A549 treated with GW870086 at 1 μM for 4 hours (cell line): Measurements from ENCODE around the gene SLC52A1. TPM values are rescaled to one million over a fixed set of nuclear protein-coding genes. Genes with fewer than 3 reads are reported as not detected.

Experiments
- total RNA-seq: library from RNA; stranded (reverse); fragments of 200-300 nt; extraction: Qiagen RNA extraction; gene quantifications from 5 replicates; pipeline ENCODE4 v1.2.3, GENCODE V29; 2022; ENCODE audit warnings: low read depth

Gene SLC52A1
- total RNA-seq: 0.42 to 1.0 TPM (median 0.70 TPM) in 5 replicates

DNA sequence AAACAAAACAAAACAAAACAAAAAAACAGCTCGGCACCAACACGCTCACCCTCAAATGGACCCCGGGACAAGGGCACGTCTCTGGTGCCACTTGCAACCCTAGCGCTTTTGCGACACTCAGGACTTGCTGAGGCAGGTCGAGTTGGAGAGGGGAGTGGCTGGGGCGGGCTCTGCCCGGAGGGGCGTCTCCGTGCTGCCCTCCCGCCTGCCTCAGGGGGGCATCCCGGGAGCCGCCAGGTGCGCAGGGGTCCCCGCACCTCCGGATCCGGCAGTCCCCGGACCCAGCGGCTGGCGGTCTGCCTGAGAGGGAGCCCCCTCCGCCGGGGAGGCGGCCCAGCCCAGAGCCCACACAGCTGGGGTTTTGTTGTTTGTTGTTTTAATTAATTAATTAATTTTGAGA is at the start of gene SLC52A1:
TSS of gene SLC52A1 (minus strand) at position 112 of the 400 bp plus-strand sequence. CDS start 820 bp downstream, outside the sequence.

DNA sequence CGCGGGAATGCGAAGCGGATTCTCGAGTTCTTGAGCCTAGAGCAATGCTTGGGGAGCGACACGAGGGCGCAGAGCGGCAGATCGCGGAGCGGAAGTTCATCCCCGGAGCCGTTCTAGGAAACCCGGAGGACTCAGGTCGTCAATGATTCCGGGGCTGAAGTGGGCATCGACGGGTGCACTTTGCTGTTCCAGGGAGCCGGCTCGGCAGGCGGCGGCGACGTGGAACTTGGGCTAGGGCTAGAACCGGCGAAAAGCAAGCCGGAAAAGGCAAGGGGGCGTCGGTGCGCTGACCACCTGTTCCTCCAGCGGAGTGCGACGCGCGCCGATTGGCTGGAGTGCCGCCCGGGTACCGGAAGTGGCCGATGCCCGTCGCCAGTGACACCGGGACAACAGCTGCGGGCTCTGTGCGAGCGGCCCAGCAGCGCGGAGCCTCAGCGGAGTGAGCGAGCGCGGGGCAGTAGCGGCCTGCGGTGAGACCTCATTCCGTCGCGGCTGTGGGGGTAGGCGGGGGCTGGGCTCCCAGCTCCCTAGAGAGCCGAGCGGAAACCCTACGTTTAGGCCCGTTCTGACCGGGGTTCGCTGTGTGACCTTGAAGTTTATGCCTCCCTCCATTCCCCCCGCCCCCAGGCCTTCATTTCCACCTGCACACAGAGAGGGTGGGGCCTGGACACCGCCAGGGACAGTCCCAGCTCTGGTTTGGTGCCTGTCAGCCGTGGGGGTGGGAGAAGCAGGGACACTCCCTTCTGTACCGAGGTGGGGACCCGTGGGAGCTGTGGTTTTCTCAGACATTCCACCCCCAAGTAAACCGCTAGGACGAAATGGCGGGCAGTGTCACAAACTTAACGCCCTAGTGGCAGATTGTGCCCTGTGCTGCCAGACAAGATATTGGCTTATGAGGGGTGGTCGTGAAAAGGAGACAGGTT is 43.1 kb upstream of the SLC52A1 start, which contains the start of gene ZFP3:
TSS of gene ZFP3 (plus strand) at position 362 of the 923 bp plus-strand sequence. CDS start 13,038 bp downstream, outside the sequence.

DNA sequence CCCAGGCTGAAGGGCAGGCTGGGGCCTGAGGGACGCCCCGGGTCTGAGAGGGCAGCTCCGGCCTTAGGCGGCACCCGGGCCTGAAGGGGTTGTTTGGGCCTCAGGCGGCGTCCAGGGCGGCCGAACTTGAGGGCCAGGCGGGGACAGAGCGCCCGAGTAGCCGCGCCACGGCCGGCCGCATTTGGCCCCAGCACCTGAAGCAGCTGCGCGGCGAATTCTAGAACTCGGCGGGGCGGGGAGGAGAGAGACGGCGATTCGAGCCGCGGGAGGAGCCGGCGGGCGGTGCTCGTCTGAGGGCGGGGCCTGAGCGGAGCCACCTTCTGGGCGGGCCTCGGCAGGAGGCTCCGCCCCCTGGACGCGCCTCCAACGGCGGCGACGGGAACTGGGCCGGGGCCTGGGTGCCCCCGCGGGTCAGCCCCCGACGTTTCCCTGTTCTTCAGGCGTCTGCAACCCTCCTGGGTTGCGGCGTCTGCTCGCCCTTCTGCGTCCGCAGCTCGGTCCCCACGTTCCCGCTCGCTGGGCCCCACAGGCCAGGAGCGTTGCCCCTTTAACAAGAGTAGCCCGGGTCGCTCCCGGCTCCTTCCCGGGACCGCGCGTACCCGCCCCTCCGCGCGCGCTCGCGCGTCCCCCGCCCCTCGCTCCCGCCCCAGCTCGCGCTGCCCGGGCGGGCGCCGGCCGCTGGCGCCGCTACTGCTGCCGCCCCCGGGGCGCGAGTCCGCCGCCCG is 37.8 kb downstream of the SLC52A1 start, which contains the start of the genes INCA1 and KIF1C:
TSS of gene INCA1 (minus strand) at position 221 of the 725 bp plus-strand sequence. CDS start 3,085 bp downstream, outside the sequence.
TSS of gene KIF1C (plus strand) at position 649 of the 725 bp plus-strand sequence. CDS start 2,297 bp downstream, outside the sequence.

DNA sequence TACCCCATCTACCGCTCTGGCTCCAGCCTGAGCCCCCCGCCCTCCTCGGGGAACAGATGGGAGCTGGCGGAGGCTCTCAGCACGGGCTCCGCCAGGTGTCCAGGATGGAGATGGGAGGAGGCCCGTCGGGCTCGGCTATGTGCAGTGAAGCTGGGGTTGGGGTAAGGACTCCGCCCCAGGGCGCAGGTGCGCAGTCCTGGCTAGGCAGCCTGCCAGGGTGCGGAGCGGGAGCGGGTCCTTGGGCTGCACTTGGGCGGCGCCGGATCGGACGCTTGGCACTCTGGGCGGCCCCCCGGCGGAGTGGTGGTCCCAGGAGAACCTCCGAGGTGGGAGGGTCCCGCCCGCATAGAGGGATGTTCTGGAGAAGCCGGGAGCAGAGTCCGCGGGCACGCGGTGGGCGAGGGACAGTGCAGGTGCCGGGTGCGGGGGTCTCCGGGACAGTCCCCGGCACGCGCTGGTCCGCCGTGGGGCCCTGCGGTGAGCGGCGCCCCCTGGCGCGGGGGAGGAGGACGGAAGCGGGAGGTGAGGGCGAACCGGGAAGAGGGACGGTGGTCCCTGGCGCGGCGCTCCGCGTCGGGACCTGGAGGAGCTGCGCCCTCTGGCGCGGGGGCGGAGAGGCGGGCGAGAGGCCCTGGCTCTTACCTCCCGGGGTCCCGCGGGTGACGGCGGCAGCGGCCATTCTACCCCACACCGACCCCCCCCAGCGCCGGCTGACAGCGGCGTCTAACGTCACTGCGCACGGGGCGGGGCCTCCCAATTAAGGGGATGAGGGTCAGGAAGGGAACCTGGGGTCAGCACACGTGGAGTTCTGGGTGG is 48.1 kb downstream of the SLC52A1 start, which contains the start of gene CAMTA2:
TSS of gene CAMTA2 (minus strand) at position 725 of the 816 bp plus-strand sequence. CDS start 1,453 bp downstream, outside the sequence.

Other genes starting within 250 kb of the SLC52A1 start
- 0.78 to 1.4 TPM (median 0.85 TPM) in 5 replicates for gene VMO1, start 249.1 kb downstream of the SLC52A1 start, total RNA-seq
- not detected in 5 replicates for gene GLTPD2, start 246.5 kb downstream of the SLC52A1 start, total RNA-seq
- 459 to 505 TPM (median 496 TPM) in 5 replicates for gene PSMB6, start 239.3 kb downstream of the SLC52A1 start, total RNA-seq
- 20.8 to 27.3 TPM (median 25.4 TPM) in 5 replicates for gene PLD2, start 228.3 kb downstream of the SLC52A1 start, total RNA-seq
- 46.7 to 62.8 TPM (median 57.8 TPM) in 5 replicates for gene MINK1, start 202.1 kb downstream of the SLC52A1 start, total RNA-seq
- 0.18 to 0.49 TPM (median 0.34 TPM) in 5 replicates for gene C17orf107, start 135.9 kb downstream of the SLC52A1 start, total RNA-seq
- 0.07 to 0.17 TPM in 2 of 5 replicates, not detected in the others for gene CHRNE, start 132.3 kb downstream of the SLC52A1 start, total RNA-seq
- gene GP1BA, start 103.1 kb downstream of the SLC52A1 start, total RNA-seq: not detected in 5 replicates
- 50.9 to 71.7 TPM (median 70.1 TPM) in 5 replicates for gene SLC25A11, start 95.4 kb downstream of the SLC52A1 start, total RNA-seq
- gene RNF167, start 95.2 kb downstream of the SLC52A1 start, total RNA-seq: 94.8 to 138 TPM (median 119 TPM) in 5 replicates
- gene PFN1, start 86.9 kb downstream of the SLC52A1 start, total RNA-seq: 2,657 to 2,903 TPM (median 2,762 TPM) in 5 replicates
- gene ENO3, start 84.3 kb downstream of the SLC52A1 start, total RNA-seq: 44.1 to 52.1 TPM (median 45.5 TPM) in 5 replicates
- 67.2 to 82.1 TPM (median 69.6 TPM) in 5 replicates for gene SPAG7, start 67.6 kb downstream of the SLC52A1 start, total RNA-seq
- 28.3 to 35.1 TPM (median 32.7 TPM) in 5 replicates for gene CAMTA2, start 47.8 kb downstream of the SLC52A1 start, total RNA-seq
- gene INCA1, start 37.9 kb downstream of the SLC52A1 start, total RNA-seq: 1.1 to 1.9 TPM (median 1.6 TPM) in 5 replicates
- 96.7 to 125 TPM (median 115 TPM) in 5 replicates for gene KIF1C, start 37.5 kb downstream of the SLC52A1 start, total RNA-seq
- 0.69 to 1.3 TPM (median 1.0 TPM) in 5 replicates for gene ZFP3, start 43.0 kb upstream of the SLC52A1 start, total RNA-seq
- gene ZNF232, start 76.5 kb upstream of the SLC52A1 start, total RNA-seq: 3.5 to 4.6 TPM (median 4.2 TPM) in 5 replicates
- gene USP6, start 80.6 kb upstream of the SLC52A1 start, total RNA-seq: 0.02 to 0.05 TPM (median 0.02 TPM) in 3 of 5 replicates, not detected in the others
- gene ZNF594, start 156.4 kb upstream of the SLC52A1 start, total RNA-seq: 0.99 to 1.7 TPM (median 1.5 TPM) in 5 replicates
- not detected in 5 replicates for gene SCIMP, start 199.4 kb upstream of the SLC52A1 start, total RNA-seq
- gene RABEP1, start 246.9 kb upstream of the SLC52A1 start, total RNA-seq: 39.4 to 43.6 TPM (median 40.7 TPM) in 5 replicates